Panc1 (cell line): ENCODE data around the gene RAB6A. TPM values are rescaled to one million over a fixed set of nuclear protein-coding genes. Genes with fewer than 3 reads are reported as not detected.

Experiments used
- ATAC-seq: fragments of 200-7000 bp; cut with Tn5 transposase; 2 replicates; pipeline ENCODE4 v1.9.1; 2020; ENCODE audit warnings: mild to moderate bottlenecking, moderate library complexity
- BruUV-seq: library from RNA; stranded (reverse); fragments of 400-500 nt; replicated peaks from 2 replicates; lab custom pipeline; 2021; lab: Mats Ljungman, UMichigan
- CTCF ChIA-PET: fragments of 300-600 bp; sonication (Branson Sonifier 250); formaldehyde crosslinking; loops from one replicate; lab custom pipeline; 2022; ENCODE audit warnings: antibody characterized with exemption; lab: Charles Lee
- POLR2A ChIA-PET: fragments of 300-600 bp; sonication (Branson Sonifier 250); formaldehyde crosslinking; loops from one replicate; lab custom pipeline; 2022; ENCODE audit warnings: antibody characterized with exemption; lab: Charles Lee
- DNase-seq: peaks from one replicate; pipeline ENCODE4 v3.0.0-alpha.2; 2010; ENCODE audit warnings: low read depth, low spot score
- H3K27ac ChIP-seq: 2 replicates; pipeline ENCODE4 v1.5.1; 2011; ENCODE audit warnings: mild to moderate bottlenecking, low read length, inconsistent platforms
- H3K27me3 ChIP-seq: fragments of 200-500 bp; sonication (Bioruptor generic); 2 replicates; pipeline ENCODE4 v1.6.0; 2014; ENCODE audit warnings: low read length, inconsistent platforms; ENCODE audit not compliant: control insufficient read depth, insufficient read depth
- H3K36me3 ChIP-seq: fragments of 200-500 bp; sonication (Bioruptor generic); 2 replicates; pipeline ENCODE4 v1.5.1; 2014; ENCODE audit warnings: inconsistent platforms, mild to moderate bottlenecking, low read length, moderate library complexity; ENCODE audit not compliant: control insufficient read depth, insufficient read depth
- H3K4me1 ChIP-seq: 2 replicates; pipeline ENCODE4 v1.5.1; 2011; ENCODE audit warnings: inconsistent platforms, mild to moderate bottlenecking, low read length, moderate library complexity; ENCODE audit not compliant: control insufficient read depth, insufficient read depth
- H3K4me3 ChIP-seq, 2 experiments: 2 replicates each; pipeline ENCODE4 v1.5.1; 2011 to 2012; ENCODE audit warnings: low read depth in 2 of 2, low read length in 2 of 2, mild to moderate bottlenecking in 2 of 2, inconsistent platforms in 1 of 2, moderate library complexity in 1 of 2
- H3K9me3 ChIP-seq: fragments of 200-500 bp; sonication (Bioruptor generic); 2 replicates; pipeline ENCODE4 v1.5.1; 2014; ENCODE audit warnings: low read depth, mild to moderate bottlenecking, inconsistent platforms, low read length, moderate library complexity; ENCODE audit not compliant: control insufficient read depth, insufficient read depth
- CTCF ChIP-seq: fragments of 450-650 bp; IDR thresholded peaks from 2 replicates; pipeline ENCODE4 v1.5.1; 2017; ENCODE audit warnings: mild to moderate bottlenecking
- POLR2AphosphoS5 ChIP-seq: IDR thresholded peaks from 2 replicates; pipeline ENCODE4 v1.6.1; 2012; ENCODE audit warnings: mild to moderate bottlenecking, low read depth, low read length, moderate library complexity
- SIN3A ChIP-seq: IDR thresholded peaks from 2 replicates; pipeline ENCODE4 v1.6.1; 2012; ENCODE audit warnings: low read depth, mild to moderate bottlenecking, low read length, moderate library complexity, borderline replicate concordance; ENCODE audit not compliant: insufficient read depth
- TCF7L2 ChIP-seq: IDR thresholded peaks from 2 replicates; pipeline ENCODE4 v1.6.1; 2011; ENCODE audit warnings: mild to moderate bottlenecking, low read depth, low read length, inconsistent platforms
- in situ Hi-C: cut with HindIII; loops from 2 replicates; pipeline ENCODE4 v1.10.0; 2016; ENCODE audit warnings: low sequenced_read_pairs, low pct_unique_long_range_greater_than_20kb
- intact Hi-C: fragments of 100-400 bp; cut with micrococcal nuclease; formaldehyde crosslinking; loops from one replicate; pipeline ENCODE4 v1.10.0; 2022; ENCODE audit not compliant: unreplicated experiment
- total RNA-seq: library from RNA; stranded (reverse); gene quantifications from one replicate; pipeline ENCODE4 v1.2.1, GENCODE V29; 2021; ENCODE audit not compliant: unreplicated experiment
- TF ChIP-seq, protein P1 (sequence below), 2 experiments: IDR thresholded peaks; 2 replicates each; pipeline ENCODE4 v1.6.1; 2011 to 2012; ENCODE audit warnings: low read depth in 2 of 2, control low read depth in 1 of 2, low read length in 1 of 2, mild to moderate bottlenecking in 1 of 2, moderate library complexity in 1 of 2; ENCODE audit not compliant: insufficient read depth in 1 of 2

Gene RAB6A
- total RNA-seq, 1 experiment from 2014 or later: 149 TPM

GRCh38 chr11:73660497-73661034 lies 100.3 kb downstream of the RAB6A start:
- Histone ChIP-seq H3K27ac (no peak overlapping the region), H3K4me1 (no peaks in the 10 kb centered on the region), H3K9me3 (no peaks in the 10 kb centered on the region), H3K4me3 (peak overlapping the region in 1 of 2 experiments; percentile 36; a peak in 1 of 4 replicates), H3K27me3 (no peaks in the 10 kb centered on the region), H3K36me3 (no peaks in the 10 kb centered on the region)
- CTCF ChIA-PET: interaction anchor here (0.6 to 4.2 kb wide), 12 partner anchors 19 to 264 kb away, joined by 3 to 38 read pairs (median 5); no protein-coding TSS in a partner anchor
- intact Hi-C loops (loop anchor here (2.0 to 5.0 kb wide), 3 partner anchors 36 to 258 kb away; no protein-coding TSS in a partner anchor), in situ Hi-C loops (no loop called here)
- ATAC-seq (peak; percentile 10), DNase-seq (no peak)
- TF ChIP-seq TCF7L2 (no peak), CTCF (no peak), POLR2AphosphoS5 (no peak), SIN3A (no peak)
- TF ChIP-seq, protein P1, sequence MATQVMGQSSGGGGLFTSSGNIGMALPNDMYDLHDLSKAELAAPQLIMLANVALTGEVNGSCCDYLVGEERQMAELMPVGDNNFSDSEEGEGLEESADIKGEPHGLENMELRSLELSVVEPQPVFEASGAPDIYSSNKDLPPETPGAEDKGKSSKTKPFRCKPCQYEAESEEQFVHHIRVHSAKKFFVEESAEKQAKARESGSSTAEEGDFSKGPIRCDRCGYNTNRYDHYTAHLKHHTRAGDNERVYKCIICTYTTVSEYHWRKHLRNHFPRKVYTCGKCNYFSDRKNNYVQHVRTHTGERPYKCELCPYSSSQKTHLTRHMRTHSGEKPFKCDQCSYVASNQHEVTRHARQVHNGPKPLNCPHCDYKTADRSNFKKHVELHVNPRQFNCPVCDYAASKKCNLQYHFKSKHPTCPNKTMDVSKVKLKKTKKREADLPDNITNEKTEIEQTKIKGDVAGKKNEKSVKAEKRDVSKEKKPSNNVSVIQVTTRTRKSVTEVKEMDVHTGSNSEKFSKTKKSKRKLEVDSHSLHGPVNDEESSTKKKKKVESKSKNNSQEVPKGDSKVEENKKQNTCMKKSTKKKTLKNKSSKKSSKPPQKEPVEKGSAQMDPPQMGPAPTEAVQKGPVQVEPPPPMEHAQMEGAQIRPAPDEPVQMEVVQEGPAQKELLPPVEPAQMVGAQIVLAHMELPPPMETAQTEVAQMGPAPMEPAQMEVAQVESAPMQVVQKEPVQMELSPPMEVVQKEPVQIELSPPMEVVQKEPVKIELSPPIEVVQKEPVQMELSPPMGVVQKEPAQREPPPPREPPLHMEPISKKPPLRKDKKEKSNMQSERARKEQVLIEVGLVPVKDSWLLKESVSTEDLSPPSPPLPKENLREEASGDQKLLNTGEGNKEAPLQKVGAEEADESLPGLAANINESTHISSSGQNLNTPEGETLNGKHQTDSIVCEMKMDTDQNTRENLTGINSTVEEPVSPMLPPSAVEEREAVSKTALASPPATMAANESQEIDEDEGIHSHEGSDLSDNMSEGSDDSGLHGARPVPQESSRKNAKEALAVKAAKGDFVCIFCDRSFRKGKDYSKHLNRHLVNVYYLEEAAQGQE (IDR thresholded peaks at IDR 0.05; ENCODE audit: insufficient read depth in 1 of 2, low read depth in 2 of 2, low read length in 1 of 2): no peak
- POLR2A ChIA-PET: interaction anchor here (0.6 kb wide), 2 partner anchors 34 to 94 kb away, joined by 3 to 13 read pairs; no protein-coding TSS in a partner anchor
- BruUV-seq: no TSS peak

GRCh38 chr11:73659961-73660360 lies 100.9 kb downstream of the RAB6A start:
- TF ChIP-seq, protein P1 (IDR thresholded peaks at IDR 0.05; ENCODE audit: insufficient read depth in 1 of 2, low read depth in 2 of 2, low read length in 1 of 2): no peak
- TF ChIP-seq POLR2AphosphoS5 (no peak), CTCF (no peak), SIN3A (no peak), TCF7L2 (no peak)
- ATAC-seq (no peak), DNase-seq (no peak)
- intact Hi-C loops: loop anchor here (2.0 to 5.0 kb wide), 3 partner anchors 35 to 258 kb away; no protein-coding TSS in a partner anchor
- no peaks in the 10 kb centered on the region for H3K27me3 ChIP-seq
- POLR2A ChIA-PET: interaction anchor here (0.6 kb wide), 1 partner anchor 94 kb away, joined by 3 read pairs; no protein-coding TSS in a partner anchor
- no peaks in the 10 kb centered on the region for H3K36me3 ChIP-seq
- H3K4me1 ChIP-seq: no peaks in the 10 kb centered on the region
- no TSS peak for BruUV-seq
- H3K4me3 ChIP-seq: no peak overlapping the region
- CTCF ChIA-PET: interaction anchor here (0.6 to 4.2 kb wide), 4 partner anchors 34 to 354 kb away, joined by 4 to 38 read pairs (median 15); no protein-coding TSS in a partner anchor
- in situ Hi-C loops: no loop called here
- H3K27ac ChIP-seq: no peak overlapping the region
- H3K9me3 ChIP-seq: no peaks in the 10 kb centered on the region
